Subcutaneous adipose tissue (tissue), 4 donors: ENCODE results near the gene ABCG1. TPM values are rescaled to one million over a fixed set of nuclear protein-coding genes. Genes with fewer than 3 reads are reported as not detected.

Experiments used
- total RNA-seq, 4 donors: library from RNA; depleted of rRNA; stranded (reverse); fragments of >200 nt; gene quantifications; one replicate each; pipeline ENCODE4 v1.1.0, GENCODE V29; 2016
- TF ChIP-seq, protein P1 (sequence below): fragments of 450-650 bp; IDR thresholded peaks from one replicate; pipeline ENCODE4 v1.5.1; 2016; ENCODE audit warnings: low read depth, mild to moderate bottlenecking, control low read depth, antibody characterized with exemption, moderate library complexity

Gene ABCG1
- total RNA-seq, 4 donors from 2014 or later: 8.6 to 34.7 (median 15.8) TPM

GRCh38 chr21:42285569-42286245 is 66.8 kb downstream of the ABCG1 start:
- TF ChIP-seq, protein P1, sequence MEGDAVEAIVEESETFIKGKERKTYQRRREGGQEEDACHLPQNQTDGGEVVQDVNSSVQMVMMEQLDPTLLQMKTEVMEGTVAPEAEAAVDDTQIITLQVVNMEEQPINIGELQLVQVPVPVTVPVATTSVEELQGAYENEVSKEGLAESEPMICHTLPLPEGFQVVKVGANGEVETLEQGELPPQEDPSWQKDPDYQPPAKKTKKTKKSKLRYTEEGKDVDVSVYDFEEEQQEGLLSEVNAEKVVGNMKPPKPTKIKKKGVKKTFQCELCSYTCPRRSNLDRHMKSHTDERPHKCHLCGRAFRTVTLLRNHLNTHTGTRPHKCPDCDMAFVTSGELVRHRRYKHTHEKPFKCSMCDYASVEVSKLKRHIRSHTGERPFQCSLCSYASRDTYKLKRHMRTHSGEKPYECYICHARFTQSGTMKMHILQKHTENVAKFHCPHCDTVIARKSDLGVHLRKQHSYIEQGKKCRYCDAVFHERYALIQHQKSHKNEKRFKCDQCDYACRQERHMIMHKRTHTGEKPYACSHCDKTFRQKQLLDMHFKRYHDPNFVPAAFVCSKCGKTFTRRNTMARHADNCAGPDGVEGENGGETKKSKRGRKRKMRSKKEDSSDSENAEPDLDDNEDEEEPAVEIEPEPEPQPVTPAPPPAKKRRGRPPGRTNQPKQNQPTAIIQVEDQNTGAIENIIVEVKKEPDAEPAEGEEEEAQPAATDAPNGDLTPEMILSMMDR: no peak

DNA sequence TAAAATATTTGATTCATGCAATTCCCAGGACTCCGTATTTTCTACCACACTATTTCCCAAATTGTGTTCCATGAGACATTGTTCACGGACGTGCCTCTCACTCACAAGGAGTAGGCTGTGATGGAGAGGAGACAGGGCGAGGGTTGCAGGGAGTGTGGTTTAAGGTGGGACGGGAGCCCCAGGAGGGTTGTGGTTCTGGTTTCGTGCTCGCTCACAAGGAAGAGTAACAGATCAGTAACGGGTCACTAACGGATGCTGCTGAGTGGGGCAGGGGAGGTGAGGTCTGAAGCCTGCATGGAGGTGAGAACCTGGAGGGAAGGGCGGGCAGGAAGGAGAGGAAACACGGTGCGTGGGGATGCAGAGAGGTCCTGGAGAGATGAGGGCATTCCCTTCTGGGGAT is 67.5 kb downstream of the ABCG1 start:
- TF ChIP-seq, protein P1: no peak

- TF ChIP-seq, protein P1: no peak
Observed at GRCh38 chr21:42287193-42288083, 68.5 kb downstream of the ABCG1 start.

DNA sequence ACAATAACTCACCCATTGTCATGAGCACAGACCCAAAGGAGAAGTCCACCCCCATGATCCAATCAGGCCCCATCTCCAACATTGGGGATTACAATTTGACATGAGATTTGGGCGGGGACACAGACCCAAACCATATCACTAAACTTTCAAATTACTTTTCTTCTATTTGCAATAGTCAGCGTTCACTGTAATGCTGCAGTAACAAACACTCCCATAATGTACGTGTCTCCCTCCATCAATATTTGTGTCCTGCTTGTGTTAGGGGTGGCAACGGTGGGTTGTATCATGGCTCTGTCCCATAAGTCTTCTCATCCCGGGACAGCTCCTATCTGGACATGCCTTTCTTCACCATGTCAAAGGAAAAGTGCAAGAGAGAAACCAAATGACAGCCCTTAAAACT is 70.0 kb downstream of the ABCG1 start:
- TF ChIP-seq, protein P1: no peak

GRCh38 chr21:42289926-42290325 is 71.0 kb downstream of the ABCG1 start:
- TF ChIP-seq, protein P1: no peak

DNA sequence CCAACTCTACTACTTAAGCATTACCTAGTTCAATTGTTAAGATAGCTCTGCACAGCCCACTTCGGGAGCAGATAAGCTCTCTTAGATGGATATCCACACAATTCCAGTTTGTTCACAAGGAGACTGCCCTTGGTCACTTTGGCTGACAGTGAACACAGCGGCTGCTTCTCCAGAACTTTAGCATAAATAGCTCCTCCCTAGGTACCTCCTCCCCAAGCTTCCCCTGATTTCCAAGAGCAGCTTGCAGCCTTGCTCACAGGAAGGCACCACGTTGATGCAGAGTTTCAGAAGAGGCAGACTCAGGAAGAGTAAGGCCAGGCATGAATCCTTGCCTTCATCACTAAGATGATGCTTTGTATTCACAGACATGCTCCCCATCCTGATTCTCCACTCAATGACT is 71.6 kb downstream of the ABCG1 start:
- TF ChIP-seq, protein P1: no peak

DNA sequence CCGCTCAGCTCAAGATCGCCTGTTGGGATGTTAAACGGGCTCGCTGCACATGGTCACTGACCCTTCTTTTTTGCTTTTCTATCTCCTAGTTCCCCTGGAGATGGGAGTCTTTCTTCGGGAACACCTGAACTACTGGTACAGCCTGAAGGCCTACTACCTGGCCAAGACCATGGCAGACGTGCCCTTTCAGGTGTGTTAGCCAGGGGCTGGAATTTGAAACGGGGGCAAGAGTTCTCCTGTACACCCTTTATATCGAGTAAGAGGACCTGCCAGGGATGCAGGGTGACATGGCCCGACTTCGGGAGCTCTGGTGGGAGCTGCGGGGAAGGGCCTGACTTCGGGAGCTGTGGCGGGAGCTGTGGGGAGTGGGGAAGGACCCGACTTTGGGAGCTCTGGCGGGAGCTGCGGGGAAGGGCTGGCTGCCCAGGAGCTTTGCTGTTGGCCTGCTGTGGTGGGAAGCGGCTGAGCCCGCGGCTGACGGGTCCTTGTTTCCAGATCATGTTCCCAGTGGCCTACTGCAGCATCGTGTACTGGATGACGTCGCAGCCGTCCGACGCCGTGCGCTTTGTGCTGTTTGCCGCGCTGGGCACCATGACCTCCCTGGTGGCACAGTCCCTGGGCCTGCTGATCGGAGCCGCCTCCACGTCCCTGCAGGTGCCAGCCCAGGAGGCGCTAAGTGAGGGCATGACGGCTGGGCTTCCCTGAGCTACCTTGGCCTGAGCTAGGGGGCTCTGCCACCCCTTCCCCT is 72.2 kb downstream of the ABCG1 start:
- TF ChIP-seq, protein P1: no peak
